Endothelial cell of umbilical vein (primary cell): Measurements from ENCODE around the gene HIVEP3. TPM values are rescaled to one million over a fixed set of nuclear protein-coding genes. Genes with fewer than 3 reads are reported as not detected.

Experiments
- BruUV-seq: library from RNA; stranded (reverse); fragments of 400-500 nt; replicated peaks from 2 replicates; lab custom pipeline; 2021; lab: Mats Ljungman, UMichigan
- CTCF ChIA-PET: fragments of 300-600, 350-600 bp; sonication (Branson Sonifier 250); formaldehyde crosslinking; loops from one replicate; lab custom pipeline; 2021; ENCODE audit warnings: antibody characterized with exemption, inconsistent platforms; lab: Charles Lee
- POLR2A ChIA-PET: fragments of 300-600, 350-600 bp; sonication (Branson Sonifier 250); formaldehyde crosslinking; loops from one replicate; lab custom pipeline; 2021; ENCODE audit warnings: antibody characterized with exemption, inconsistent platforms; lab: Charles Lee
- DNase-seq: peaks from one replicate; pipeline ENCODE4 v3.0.0-alpha.2; 2011; ENCODE audit warnings: low read depth, low spot score
- FAIRE-seq: peaks from 2 replicates; lab custom pipeline; 2011; peaks lifted over from hg19 to GRCh38; lab: Jason Lieb, UNC
- H2AFZ ChIP-seq: 2 replicates; pipeline ENCODE4 v1.6.0; 2012; ENCODE audit warnings: low read depth, low read length, control low read depth, inconsistent platforms
- H3K27ac ChIP-seq: 2 replicates; pipeline ENCODE4 v1.5.1; 2011; ENCODE audit warnings: low read depth, mild to moderate bottlenecking, control low read depth, low read length, moderate library complexity; ENCODE audit not compliant: insufficient read depth
- H3K27me3 ChIP-seq, 2 experiments: 2 replicates each; pipeline versions ENCODE4 v1.6.0 to v1.6.1; 2011; ENCODE audit warnings: low read length in 2 of 2, mixed read lengths in 1 of 2; ENCODE audit not compliant: control insufficient read depth in 2 of 2, insufficient read depth in 2 of 2
- H3K36me3 ChIP-seq, 2 experiments: 2 replicates in 1 of 2; 3 replicates in 1 of 2; pipeline ENCODE4 v1.5.1; 2011; ENCODE audit warnings: low read length in 2 of 2, mild to moderate bottlenecking in 1 of 2, moderate library complexity in 1 of 2; ENCODE audit not compliant: control insufficient read depth in 2 of 2, insufficient read depth in 2 of 2; ENCODE audit errors: extremely low read depth in 1 of 2
- H3K4me1 ChIP-seq: 3 replicates; pipeline ENCODE4 v1.5.1; 2011; ENCODE audit warnings: mild to moderate bottlenecking, low read length; ENCODE audit not compliant: control insufficient read depth, insufficient read depth; ENCODE audit errors: extremely low read depth
- H3K4me2 ChIP-seq: 2 replicates; pipeline ENCODE4 v1.6.1; 2011; ENCODE audit warnings: low read length, control low read depth, mixed read lengths; ENCODE audit not compliant: insufficient read depth
- H3K4me3 ChIP-seq, 3 experiments: fragments of 200-600 bp in 1 of 3; sonication (generic), shearing (Covaris generic) in 1 of 3; replicated peaks in 1 of 3; 2 replicates each; pipeline ENCODE4 v1.5.1; 2011 to 2016; ENCODE audit warnings: control low read depth in 3 of 3, low read length in 3 of 3, mild to moderate bottlenecking in 2 of 3, inconsistent platforms in 1 of 3, low read depth in 1 of 3, moderate library complexity in 1 of 3; ENCODE audit not compliant: insufficient read depth in 1 of 3
- H3K79me2 ChIP-seq: 2 replicates; pipeline ENCODE4 v1.6.0; 2012; ENCODE audit warnings: low read length, inconsistent platforms; ENCODE audit not compliant: control insufficient read depth, insufficient read depth
- H3K9ac ChIP-seq: replicated peaks from 2 replicates; pipeline ENCODE3; 2011; ENCODE audit warnings: low read length, control low read depth; ENCODE audit not compliant: insufficient read depth; ENCODE audit errors: extremely low read depth
- H3K9me1 ChIP-seq: replicated peaks from 3 replicates; pipeline ENCODE4 v1.6.0; 2011; ENCODE audit warnings: mild to moderate bottlenecking, low read length; ENCODE audit not compliant: control insufficient read depth, insufficient read depth; ENCODE audit errors: extremely low read depth
- H3K9me3 ChIP-seq: replicated peaks from 2 replicates; pipeline ENCODE4 v1.5.1; 2012; ENCODE audit warnings: low read length, inconsistent platforms; ENCODE audit not compliant: control insufficient read depth, insufficient read depth
- H4K20me1 ChIP-seq: replicated peaks from 2 replicates; pipeline ENCODE3; 2011; ENCODE audit warnings: mild to moderate bottlenecking, low read length; ENCODE audit not compliant: control insufficient read depth, insufficient read depth; ENCODE audit errors: extremely low read depth
- CTCF ChIP-seq, 2 donors: IDR thresholded peaks; 1 replicate in 1 of 2; 2 replicates in 1 of 2; pipeline ENCODE4 v1.5.1; 2011; ENCODE audit warnings: low read length in 2 of 2, mild to moderate bottlenecking in 2 of 2, moderate library complexity in 2 of 2, control low read depth in 1 of 2, inconsistent platforms in 1 of 2, low read depth in 1 of 2; ENCODE audit not compliant: insufficient read depth in 1 of 2; ENCODE audit errors: extremely low read depth in 1 of 2
- EZH2 ChIP-seq: IDR thresholded peaks from 2 replicates; pipeline ENCODE4 v1.6.1; 2012; ENCODE audit warnings: borderline replicate concordance, low read depth, mild to moderate bottlenecking, moderate library complexity, low read length, inconsistent platforms; ENCODE audit not compliant: severe bottlenecking
- FOS ChIP-seq: IDR thresholded peaks from 2 replicates; pipeline ENCODE4 v1.6.1; 2011; ENCODE audit warnings: mild to moderate bottlenecking, low read length, moderate library complexity, borderline replicate concordance; ENCODE audit not compliant: insufficient read depth
- GATA2 ChIP-seq: IDR thresholded peaks from 2 replicates; pipeline ENCODE4 v1.7.0; 2011; ENCODE audit warnings: low read depth, mild to moderate bottlenecking, moderate library complexity, mixed read lengths, low read length; ENCODE audit not compliant: insufficient read length, insufficient read depth
- JUN ChIP-seq: IDR thresholded peaks from 2 replicates; pipeline ENCODE4 v1.6.1; 2011; ENCODE audit warnings: borderline replicate concordance, low read depth; ENCODE audit not compliant: insufficient read length, insufficient read depth
- MAX ChIP-seq: IDR thresholded peaks from 2 replicates; pipeline ENCODE4 v1.6.1; 2011; ENCODE audit not compliant: insufficient read depth, insufficient read length
- MYC ChIP-seq: IDR thresholded peaks from one replicate; pipeline ENCODE4 v1.6.1; 2011; ENCODE audit warnings: mild to moderate bottlenecking, low read depth, low read length
- POLR2A ChIP-seq: IDR thresholded peaks from 2 replicates; pipeline ENCODE4 v1.6.1; 2012; ENCODE audit warnings: low read depth, mild to moderate bottlenecking, control low read depth, low read length
- POLR2AphosphoS5 ChIP-seq: IDR thresholded peaks from 2 replicates; pipeline ENCODE4 v1.6.1; 2012; ENCODE audit warnings: low read depth, mild to moderate bottlenecking, control low read depth, low read length, moderate library complexity; ENCODE audit not compliant: insufficient read depth
- dilution Hi-C: fragments of 300-500 bp; cut with MboI; formaldehyde crosslinking; loops from one replicate; pipeline ENCODE4 v1.15.0; 2019; ENCODE audit warnings: low sequenced_read_pairs; ENCODE audit not compliant: extremely low pct_ligation_motif_present
- intact Hi-C: fragments of 100-400 bp; cut with micrococcal nuclease; formaldehyde crosslinking; loops from one replicate; pipeline ENCODE4 v1.10.0; 2022
- polyA plus RNA-seq, 4 experiments: library from polyadenylated mRNA; depleted of rRNA in 3 of 4; stranded (reverse) in 3 of 4; unstranded in 1 of 4; fragments of >200 nt; gene quantifications; 2 replicates each; pipeline versions ENCODE4 v1.2.1 to v1.2.3, GENCODE V29; 2011 to 2012; ENCODE audit warnings: missing spikeins in 1 of 4
- total RNA-seq: library from RNA; stranded (reverse); gene quantifications from 2 replicates; pipeline ENCODE4 v1.2.3, GENCODE V29; 2021

The HIVEP3 gene
- total and polyA plus RNA-seq, 2 donors (not counting 3 experiments of a cell fraction or from before 2014, with no cell fraction given), result 3.4 to 4.0 TPM

GRCh38 chr1:41842993-41843755 lies 75.5 kb downstream of the HIVEP3 start:
- BruUV-seq, result no TSS peak
- POLR2A ChIA-PET, result no interaction called here

GRCh38 chr1:41842326-41842725 lies 76.4 kb downstream of the HIVEP3 start:
- POLR2A ChIA-PET, result no interaction called here
- intact Hi-C loops, result loop anchor here (5.0 kb wide), 1 partner anchor 195 kb away; no protein-coding TSS in a partner anchor
- no peak overlapping the region for H3K4me2 ChIP-seq

More at GRCh38 chr1:41842993-41843755, 75.5 kb downstream of the HIVEP3 start:
- no peaks in the 10 kb centered on the region for H3K79me2 ChIP-seq
- H3K9me1 ChIP-seq, result no peaks in the 10 kb centered on the region
- CTCF ChIA-PET, result interaction anchor here (0.9 to 1.2 kb wide), 3 partner anchors 8 to 192 kb away, joined by 3 to 5 read pairs (median 3); no protein-coding TSS in a partner anchor
- intact Hi-C loops, result loop anchor here (1.0 to 5.0 kb wide), 3 partner anchors 31 to 194 kb away; partner anchors contain the start of gene HIVEP3
- TF ChIP-seq FOS (peak; percentile 64), JUN (peak; percentile 9), POLR2AphosphoS5 (no peak)
- peak; percentile 52 for DNase-seq
- no peak overlapping the region for H3K4me3 ChIP-seq
- H3K9ac ChIP-seq, result no peak overlapping the region
- H3K4me2 ChIP-seq, result no peak overlapping the region
- no peak overlapping the region for H3K27ac ChIP-seq
- H3K27me3 ChIP-seq, result no peaks in the 10 kb centered on the region
- peaks cover 43% of the 10 kb centered on the region for H3K4me1 ChIP-seq
- no peaks in the 10 kb centered on the region for H4K20me1 ChIP-seq
- H3K9me3 ChIP-seq, result no peaks in the 10 kb centered on the region
- H2AFZ ChIP-seq, result no peak overlapping the region
- dilution Hi-C loops, result no loop called here
- FAIRE-seq, result peak; percentile 82
- no peaks in the 10 kb centered on the region for H3K36me3 ChIP-seq

More at GRCh38 chr1:41842326-41842725, 76.4 kb downstream of the HIVEP3 start:
- DNase-seq (no peak), FAIRE-seq (no peak)
- no peaks in the 10 kb centered on the region for H3K9me1 ChIP-seq
- no peak overlapping the region for H3K27ac ChIP-seq
- H3K79me2 ChIP-seq, result no peaks in the 10 kb centered on the region
- H2AFZ ChIP-seq, result no peak overlapping the region
- H3K36me3 ChIP-seq, result no peaks in the 10 kb centered on the region
- BruUV-seq, result no TSS peak
- no peak for TF ChIP-seq EZH2
- no peak for TF ChIP-seq FOS
- no peak for TF ChIP-seq CTCF (IDR thresholded peaks at IDR 0.05; ENCODE audit: extremely low read depth in 1 of 2, insufficient read depth in 1 of 2, low read depth in 1 of 2, low read length in 2 of 2)
- no peak for TF ChIP-seq JUN
- no peak for TF ChIP-seq POLR2AphosphoS5
- TF ChIP-seq MAX, result no peak
- TF ChIP-seq GATA2, result no peak
- no peak for TF ChIP-seq POLR2A
- TF ChIP-seq MYC, result no peak
- H4K20me1 ChIP-seq, result no peaks in the 10 kb centered on the region
- no peaks in the 10 kb centered on the region for H3K9me3 ChIP-seq
- CTCF ChIA-PET, result interaction anchor here (0.7 to 1.4 kb wide), 5 partner anchors 9 to 193 kb away, joined by 3 to 5 read pairs (median 3); no protein-coding TSS in a partner anchor
- H3K9ac ChIP-seq, result no peak overlapping the region
- H3K27me3 ChIP-seq, result no peaks in the 10 kb centered on the region
- H3K4me1 ChIP-seq, result peaks cover 40% of the 10 kb centered on the region
- dilution Hi-C loops, result no loop called here
- H3K4me3 ChIP-seq, result no peak overlapping the region
